Cardiac fibroblast (primary cell): ENCODE results near the gene GJE1.
"Not testable (repeated sequence)": the region's sequence is repeated elsewhere in the genome, so short reads cannot be mapped to it uniquely, and the experiment has no call there.

Source experiments
- DNase-seq, 2 donors: peaks; one replicate each; pipeline versions ENCODE4 v3.0.0 to v3.0.0-alpha.2; 2010; ENCODE audit warnings: low read depth in 2 of 2
- H3K4me3 ChIP-seq, 2 donors: replicated peaks in 1 of 2; 1 replicate in 1 of 2; 2 replicates in 1 of 2; pipeline ENCODE4 v1.5.1; 2011; ENCODE audit warnings: low read depth in 2 of 2, low read length in 2 of 2, mild to moderate bottlenecking in 2 of 2, moderate library complexity in 1 of 2
- CTCF ChIP-seq: IDR thresholded peaks from one replicate; pipeline ENCODE4 v1.5.1; 2011; ENCODE audit warnings: low read depth, mild to moderate bottlenecking, low read length, inconsistent platforms

The GJE1 gene

GRCh38 chr6:142152746-142153145 is 20.0 kb downstream of the GJE1 start:
- H3K4me3 ChIP-seq = no peak overlapping the region
- peak; percentile 63 to 79 for DNase-seq
- no peak for TF ChIP-seq CTCF

- no peak overlapping the region for H3K4me3 ChIP-seq
- DNase-seq = no peak
- no peak for TF ChIP-seq CTCF
Observed at GRCh38 chr6:142153196-142153595, 20.5 kb downstream of the GJE1 start.

GRCh38 chr6:142154336-142154735 is 21.6 kb downstream of the GJE1 start:
- no peak for DNase-seq
- no peak for TF ChIP-seq CTCF
- H3K4me3 ChIP-seq = no peak overlapping the region

GRCh38 chr6:142155091-142155490 is 22.4 kb downstream of the GJE1 start:
- DNase-seq = peak; percentile 27 to 38
- no peak for TF ChIP-seq CTCF
- no peak overlapping the region for H3K4me3 ChIP-seq

- DNase-seq = peak; percentile 47 to 61
- H3K4me3 ChIP-seq = no peak overlapping the region
- no peak for TF ChIP-seq CTCF
Observed at GRCh38 chr6:142155895-142156757, 23.4 kb downstream of the GJE1 start.

- DNase-seq = not testable (repeated sequence)
Observed at GRCh38 chr6:142156758-142157068, 24.0 kb downstream of the GJE1 start.

GRCh38 chr6:142162780-142163179 is 30.1 kb downstream of the GJE1 start:
- no peak overlapping the region for H3K4me3 ChIP-seq
- DNase-seq = no peak

More at GRCh38 chr6:142156758-142157068, 24.0 kb downstream of the GJE1 start:
- H3K4me3 ChIP-seq = not testable (repeated sequence)

More at GRCh38 chr6:142162780-142163179, 30.1 kb downstream of the GJE1 start:
- no peak for TF ChIP-seq CTCF
